GM21381 (cell line): Measurements from ENCODE around the gene TH.

Experiments used
- ATAC-seq: cut with Tn5 transposase; IDR thresholded peaks from one replicate; pipeline ENCODE4 v1.9.1; 2021; ENCODE audit warnings: mild to moderate bottlenecking, moderate library complexity; ENCODE audit not compliant: unreplicated experiment

The TH gene

DNA sequence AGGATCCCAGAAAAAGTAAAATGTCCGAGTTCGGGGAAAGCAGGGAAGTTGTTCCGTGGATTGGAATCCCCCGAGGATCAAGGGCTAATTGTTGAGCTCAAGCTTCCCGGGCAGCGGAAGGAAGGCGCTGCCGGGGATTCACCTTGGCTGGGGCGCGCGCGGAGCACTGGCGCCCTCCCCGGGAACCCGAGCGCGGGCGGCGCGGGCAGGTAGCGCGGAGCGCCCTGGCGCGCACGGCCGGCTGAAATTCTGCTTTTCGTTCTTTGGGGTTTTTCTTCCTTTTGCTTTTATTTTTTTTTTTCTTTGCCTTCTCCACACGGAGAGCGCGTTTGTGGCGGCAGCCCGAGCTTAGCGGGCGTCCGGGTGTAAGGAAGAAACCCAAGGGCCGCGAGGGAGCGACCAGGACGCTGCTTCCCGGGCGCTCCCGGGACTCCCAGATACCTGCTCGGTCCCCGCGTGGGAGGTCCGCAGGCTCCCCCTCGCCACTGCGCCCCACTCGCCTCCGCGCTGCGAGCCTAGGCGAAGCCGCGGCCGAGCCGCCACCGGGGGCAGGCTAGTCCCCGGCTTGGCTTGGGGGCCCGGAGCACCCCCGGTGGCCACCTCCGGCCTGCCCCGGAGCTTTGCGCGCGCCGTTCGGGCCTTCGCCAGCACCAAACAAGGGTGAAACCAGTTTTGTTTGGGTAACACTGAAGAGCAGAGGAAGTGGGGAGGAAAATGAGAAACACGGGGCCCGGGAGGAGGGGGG, 27.6 kb downstream of the TH start:
- ATAC-seq = no peak

DNA sequence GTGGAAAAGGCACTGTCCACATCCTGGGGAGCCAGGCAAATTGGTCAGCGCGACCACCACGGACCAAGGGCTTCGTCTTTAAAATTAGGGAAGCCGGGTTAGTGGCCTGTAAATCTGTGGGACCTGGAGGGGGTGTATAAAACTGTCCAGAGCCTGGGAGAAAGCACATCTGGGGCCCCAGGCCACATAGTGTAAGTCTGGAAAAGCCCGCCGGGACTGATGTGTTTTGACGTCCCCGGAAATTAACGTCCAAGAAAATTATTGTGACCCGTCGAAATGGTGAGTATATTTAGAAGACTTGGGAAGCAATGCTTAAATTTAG, 28.2 kb downstream of the TH start:
- no peak for ATAC-seq

DNA sequence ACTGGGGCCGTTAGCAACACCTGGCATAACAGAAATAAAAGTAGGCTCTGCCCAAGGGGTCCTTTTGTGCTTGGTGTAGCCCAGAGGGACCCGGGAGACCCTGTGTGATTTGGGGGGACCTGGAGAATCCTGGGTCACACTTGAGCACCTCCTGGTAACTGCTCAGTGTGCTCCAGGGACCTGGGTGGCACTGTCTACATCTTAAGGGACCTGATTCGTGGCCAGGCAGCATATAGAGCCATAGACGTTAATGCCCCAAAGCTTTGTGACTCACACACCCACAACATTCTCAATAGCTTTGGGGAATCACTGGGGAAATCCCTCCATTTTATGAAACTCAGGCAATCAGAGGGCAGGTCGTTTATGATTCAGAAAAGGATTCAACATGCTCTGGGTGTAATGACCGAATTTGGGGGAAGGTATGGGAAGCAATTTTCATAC, 28.8 kb downstream of the TH start:
- no peak for ATAC-seq

DNA sequence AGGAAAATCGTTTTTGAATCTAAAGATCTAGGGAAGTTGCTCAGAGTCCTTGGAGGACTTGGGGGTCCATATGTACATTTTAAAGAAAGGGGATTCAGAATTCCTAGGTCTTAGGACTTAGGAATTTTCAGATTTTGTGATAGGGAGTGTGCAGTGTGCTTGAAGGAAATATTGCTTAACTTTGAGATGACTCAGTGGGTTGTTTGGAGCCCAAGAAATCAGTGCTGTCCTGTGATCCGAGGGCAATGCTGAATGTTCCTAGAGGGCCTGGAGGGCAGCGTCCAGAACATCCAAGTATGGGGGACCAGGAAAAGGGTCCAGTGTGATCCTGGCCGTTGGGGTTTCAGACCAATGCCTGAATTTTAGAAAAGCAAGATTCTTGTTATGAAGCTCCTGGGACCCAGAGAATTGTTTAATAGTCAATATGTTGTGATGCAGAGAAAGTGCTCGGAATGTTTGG, 29.3 kb downstream of the TH start:
- ATAC-seq = no peak

DNA sequence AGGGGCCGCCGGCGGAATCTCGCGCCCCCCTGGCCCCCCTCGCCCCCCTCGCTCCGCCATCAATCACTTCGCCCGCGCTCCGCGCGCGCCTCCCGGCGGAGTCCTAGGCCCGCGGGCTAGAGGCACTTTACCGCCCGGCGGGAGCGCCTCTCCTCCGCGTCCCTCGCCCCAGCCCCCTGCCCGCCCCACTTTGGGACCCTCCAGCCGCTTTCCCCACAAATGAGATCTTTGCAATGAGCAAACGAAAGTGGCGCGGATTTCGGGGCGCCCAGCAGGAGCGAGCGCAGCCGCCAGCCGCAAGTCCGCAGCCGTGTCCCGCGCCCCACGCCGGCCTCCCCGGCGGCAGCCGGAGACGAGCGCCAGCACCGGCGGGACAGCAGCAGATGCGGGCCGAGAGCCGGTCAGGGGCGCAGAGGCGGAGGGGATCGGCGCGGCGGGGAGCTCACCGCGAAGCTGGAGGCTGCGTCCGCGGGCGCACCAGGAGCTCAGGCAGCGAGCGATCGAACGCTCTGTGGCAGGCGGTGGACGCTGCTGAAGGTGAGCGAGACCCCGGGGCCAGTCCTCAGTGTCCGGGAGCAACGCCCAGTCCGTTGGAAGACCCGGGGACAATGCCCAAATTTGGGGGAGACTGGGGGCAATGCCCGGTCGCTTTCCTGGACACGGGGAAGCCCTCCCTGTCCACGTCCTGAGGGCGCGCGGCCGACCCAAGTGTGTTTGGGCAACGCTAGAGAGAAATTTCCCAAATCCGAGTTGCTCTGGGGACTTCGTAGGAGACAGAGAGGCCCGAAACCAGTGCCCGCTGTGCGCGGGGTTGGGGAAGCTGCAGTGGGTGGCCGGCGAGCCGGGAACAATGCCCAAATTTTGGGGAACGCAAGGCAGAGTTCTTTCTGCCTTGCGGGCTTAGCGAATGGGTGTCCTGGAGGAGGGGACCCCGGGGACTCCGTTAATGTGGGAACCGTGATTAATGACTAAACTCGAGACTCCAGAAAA, 30.9 kb downstream of the TH start:
- no peak for ATAC-seq

DNA sequence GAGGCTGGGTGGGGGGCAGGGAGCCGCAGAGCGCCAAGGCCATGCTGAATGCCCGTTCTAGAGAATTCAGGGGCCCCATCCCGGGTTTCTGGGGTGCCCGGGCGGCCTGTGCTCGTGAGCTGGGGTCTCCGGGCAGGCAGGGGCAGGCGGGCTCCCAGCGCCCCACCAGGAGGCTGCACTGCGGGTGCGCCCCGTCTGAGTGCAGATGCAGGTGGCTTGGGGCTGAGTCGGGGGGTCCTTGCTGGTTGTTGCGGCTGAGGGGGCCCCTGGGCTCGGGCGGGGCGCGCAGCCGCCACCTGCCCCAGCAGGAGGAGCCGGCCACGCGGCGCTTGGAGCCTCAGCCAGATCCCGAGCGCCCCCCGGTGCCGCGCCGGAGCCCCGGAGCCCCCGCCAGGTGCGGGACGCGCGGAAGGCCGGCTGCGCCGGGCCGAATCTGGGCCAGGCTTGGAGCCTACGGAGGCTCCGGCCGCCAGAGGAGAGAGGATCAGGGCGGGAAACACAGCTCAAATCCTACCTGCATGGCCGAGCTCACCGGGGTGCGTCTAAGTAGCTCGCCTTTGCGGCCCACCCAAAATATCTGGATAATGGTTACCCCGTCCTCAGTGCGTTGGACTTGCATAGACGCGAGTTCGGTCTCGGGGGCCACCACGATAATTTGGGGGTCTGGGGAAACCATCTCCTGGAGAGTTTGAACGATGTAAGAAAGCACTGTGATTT, 31.8 kb downstream of the TH start:
- ATAC-seq = no peak

DNA sequence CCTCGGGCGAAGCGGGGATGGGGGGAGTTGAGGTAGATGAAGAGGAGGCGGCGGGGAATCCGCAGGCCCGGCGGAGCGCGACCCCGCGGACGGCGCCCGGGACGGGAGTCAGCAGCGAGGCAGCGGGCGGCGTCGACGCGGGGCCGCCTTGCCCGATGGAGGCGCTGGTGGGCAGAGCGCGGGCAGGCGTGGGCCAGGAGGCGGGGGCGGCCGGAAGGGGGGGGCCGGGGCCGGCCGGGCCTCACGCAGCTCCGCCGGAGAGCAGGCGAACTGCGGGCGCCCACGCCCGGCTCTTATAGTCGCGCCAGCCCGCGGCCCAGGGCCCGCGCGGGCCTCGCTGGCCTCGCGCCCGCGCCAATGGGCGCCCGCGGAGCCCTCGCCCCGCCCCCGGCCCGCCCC, 32.5 kb downstream of the TH start, which contains the start of gene IGF2:
Gene IGF2 (minus strand): TSS at position 267 of the 399 bp plus-strand sequence. CDS start 3,866 bp downstream, outside the sequence.
- ATAC-seq = no peak

DNA sequence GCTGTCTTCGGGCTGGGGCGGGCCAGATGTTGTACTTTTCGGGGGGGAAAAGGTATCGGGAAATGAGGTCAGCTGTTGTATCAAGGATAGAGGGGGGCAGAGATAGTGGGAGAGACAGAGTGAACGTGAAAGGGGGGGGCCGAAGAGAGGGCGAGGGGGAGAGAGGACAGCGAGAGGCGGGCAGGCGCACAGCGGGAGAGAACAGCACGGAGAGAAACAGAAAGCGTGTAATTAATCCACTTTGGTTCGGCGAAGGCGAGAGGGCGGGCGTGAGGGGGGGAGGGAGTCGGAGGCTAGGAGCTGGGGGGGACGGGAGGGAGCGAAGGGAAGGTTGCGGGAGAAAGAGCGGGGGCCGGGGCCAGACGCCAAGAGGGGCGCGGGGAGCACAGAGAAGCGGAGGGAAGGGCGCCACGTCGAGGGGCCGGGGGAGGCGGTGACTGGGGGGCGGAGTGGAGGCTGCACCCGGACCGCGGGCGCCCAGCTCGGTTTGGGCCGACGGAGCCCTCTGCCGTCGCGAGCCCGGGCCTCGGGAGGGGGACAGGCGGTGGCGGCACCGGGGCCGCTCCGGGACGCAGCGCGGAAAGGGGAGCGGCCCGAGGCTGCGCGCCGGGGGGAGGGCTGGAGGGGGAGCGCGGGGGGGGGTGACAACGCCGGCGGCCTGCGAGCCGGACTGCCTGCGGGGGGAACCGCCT, 33.0 kb downstream of the TH start:
- no peak for ATAC-seq

DNA sequence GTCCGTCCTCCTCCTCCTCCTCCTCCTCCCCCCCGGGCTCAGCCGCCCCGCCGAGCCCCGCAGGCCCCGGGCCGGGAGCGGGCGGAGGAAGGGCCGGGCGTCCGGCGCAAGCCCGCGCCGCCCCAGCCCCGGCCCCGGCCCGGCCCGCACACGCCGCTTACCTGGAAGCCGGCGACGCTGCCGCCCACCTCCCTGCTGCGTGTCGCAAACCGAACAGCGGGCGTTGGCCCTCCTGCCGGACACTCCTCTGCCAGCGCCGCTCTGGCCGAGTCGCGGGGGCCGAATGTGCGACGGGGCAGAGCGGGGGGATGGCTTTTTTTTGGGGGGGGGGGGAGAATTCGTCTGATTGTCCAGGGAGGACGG, 33.6 kb downstream of the TH start:
- no peak for ATAC-seq

DNA sequence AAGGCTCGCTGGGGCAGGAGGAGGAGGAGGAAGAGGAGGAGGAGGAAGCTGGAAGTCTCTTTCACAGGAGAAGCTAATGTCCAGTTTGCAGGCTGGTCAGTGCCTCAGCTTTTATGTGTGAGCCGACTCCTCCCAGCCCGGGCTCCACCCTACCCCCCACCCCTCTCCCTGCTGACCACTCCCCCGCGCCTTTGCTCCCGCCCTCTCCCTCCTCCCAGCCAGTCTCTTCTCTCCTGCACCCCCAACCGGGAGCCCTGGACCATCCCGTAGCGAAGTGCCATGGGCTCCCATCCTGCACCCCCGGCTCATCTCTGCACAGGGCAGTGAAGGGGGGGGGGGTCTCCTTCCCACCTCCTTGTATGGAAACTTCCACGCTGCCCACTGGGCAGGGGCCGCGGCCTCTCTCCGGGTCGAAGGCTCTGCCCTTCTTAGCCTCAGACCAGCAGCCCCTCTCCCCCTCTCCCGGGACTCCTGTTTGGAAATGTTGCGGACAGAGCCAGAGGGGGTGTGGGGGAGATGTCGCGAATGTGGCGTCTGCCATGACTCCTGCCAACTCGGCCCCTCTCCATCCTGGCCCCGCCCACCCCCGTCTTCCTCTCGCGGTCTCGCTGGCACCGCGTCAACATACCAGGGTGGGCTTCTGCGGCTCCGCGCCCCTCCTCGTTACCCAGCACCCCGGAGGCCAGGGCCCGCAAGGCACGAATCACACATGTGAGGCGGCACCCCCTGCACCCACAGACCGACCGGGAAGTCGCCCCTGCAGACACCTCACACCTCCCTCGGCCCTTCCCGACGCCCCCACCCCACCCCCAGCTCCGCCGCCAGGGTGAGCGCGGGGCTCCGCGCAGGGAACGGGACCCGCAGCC, 34.2 kb downstream of the TH start:
- ATAC-seq = no peak

DNA sequence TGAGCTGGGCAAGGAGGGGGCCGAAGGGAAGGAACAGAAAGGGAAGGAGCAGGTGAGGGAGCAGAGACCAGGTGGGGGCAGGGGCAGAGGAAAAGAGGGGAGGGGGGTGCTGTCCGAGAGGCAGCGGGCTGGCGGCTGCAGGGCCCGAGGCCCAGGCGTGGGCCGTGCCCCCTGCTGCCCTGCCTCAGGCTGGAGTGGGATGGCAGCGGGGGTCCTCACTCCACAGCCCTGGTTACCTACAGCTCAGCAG, 34.7 kb downstream of the TH start:
- ATAC-seq = no peak

DNA sequence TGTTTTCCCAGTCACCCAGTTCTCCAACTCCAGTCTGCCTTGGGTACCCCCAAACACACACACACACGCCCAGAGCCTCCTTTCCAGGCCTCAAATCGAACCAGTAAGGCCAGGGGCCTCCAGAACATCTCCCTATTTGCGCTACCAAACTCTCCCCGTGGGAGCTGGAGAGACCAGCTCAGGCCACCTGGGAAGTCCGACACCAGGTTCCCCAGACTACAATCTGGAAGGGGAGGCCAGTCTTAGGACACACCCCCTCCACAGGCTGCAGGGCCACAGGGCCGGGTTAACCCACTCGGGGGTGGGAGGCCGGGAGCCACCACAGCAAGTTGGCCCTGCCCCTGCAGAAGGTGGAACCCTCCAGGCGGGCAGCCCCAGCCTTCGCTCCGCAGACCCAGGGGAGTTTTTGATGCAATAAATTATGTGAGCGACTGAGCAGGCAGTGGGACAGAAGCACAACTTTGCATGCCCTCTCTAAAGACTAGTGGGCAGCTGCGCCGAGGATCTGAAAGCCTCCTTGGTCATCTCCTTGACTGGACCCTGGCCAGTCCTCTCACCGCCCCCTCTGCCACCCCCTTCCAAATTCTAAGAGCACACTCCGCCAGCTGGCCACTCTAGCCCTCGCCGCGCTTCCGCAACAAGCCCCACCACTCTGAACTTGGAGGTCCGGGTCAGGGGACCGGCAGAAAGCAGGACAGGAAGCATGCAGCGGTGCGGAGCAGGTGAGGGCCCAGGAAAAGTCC, 35.2 kb downstream of the TH start:
- ATAC-seq = no peak

DNA sequence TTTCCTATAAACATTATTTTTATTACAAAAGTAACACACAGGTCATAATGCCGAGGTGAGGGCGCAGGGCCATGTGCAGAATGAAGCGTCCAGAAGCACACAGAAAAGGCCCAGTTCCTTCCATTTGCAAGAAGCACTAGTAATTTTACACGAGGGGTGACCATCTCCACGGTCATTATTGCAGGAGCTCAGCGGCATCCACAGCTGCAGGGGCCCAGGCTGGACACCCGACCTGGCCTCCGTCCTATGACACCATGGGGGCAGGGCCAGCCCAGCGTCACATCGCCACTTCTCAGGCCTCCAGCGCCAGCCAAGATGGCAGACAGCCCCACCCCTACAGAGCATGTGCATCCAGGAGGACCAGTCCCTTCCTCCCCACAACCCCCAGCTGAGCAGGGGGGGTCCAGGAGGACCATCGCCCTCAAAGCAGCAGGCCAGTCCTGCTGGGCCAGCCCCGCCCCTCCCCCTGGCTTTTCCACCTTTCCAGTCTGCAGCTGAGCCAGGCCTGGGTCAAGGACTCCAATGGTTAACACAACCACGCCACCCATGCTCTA, 35.9 kb downstream of the TH start:
- no peak for ATAC-seq

DNA sequence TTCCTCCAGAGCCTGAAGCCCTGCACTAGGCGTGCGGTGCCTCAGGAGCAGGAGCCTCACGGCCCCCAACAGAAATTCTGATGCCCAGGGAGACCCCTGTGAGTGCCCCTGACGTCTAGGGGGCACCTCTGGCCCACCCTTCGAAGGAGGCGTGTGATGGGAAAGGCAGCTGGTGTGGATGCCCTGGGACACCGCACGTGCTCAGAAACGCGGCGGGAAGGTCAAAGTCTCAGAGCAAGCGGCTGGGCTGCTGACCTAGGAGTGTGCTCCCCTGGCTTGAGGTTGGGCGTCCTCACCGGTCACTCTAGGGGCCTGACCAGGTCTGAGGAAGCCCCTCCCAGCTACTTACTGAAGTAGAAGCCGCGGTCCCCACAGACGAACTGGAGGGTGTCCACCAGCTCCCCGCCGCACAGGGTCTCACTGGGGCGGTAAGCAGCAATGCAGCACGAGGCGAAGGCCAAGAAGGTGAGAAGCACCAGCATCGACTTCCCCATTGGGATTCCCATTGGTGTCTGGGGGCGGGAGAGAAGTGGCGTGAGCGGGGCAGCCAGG, 36.5 kb downstream of the TH start:
- ATAC-seq = no peak

DNA sequence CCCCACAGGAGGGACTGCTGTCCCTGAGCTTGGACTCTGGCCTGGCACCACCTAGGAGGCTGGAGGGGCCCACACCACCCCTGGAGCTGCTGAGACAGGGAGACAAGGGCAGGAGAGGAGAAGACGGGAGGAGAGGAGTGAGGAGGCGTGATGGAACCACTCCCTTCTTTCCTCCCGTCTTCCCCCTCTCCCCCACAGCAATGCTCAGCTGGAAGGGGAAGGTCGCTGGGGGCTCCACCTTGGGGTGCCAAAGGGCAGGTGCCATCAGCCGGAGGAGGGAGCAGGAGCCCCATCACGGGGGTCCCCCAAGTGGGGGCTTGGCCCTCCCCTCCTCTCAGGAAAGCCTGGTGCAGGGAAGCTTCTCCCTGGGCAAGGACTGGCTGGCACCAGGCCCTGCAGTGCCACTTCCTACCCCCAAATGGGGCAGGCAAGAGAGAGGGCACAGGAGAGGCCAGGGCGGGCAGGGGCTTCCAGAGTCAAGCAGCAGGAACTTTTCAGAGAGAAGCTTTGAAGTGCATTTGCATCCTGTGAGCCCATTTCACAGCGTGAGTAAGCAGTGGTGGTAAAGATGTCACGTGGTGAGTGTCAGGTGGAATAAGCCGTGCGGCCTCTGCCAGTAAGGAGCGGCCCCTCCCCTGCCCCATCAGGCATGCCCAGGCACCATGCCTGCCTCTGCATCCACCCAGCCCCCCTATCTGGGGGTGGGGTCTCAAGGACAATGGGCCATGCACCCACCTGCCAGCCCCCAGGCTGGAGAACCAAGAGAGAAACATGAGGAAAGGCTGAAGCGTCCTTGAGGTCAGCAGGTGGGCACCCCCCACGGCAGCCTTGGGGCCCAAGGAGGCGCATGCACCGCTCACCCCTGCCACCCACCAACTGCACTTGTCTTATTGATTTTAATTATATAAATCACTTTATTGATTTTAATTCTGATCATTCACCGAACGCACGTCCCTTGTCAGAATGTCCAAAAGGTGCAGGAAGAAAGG, 37.3 kb downstream of the TH start:
- ATAC-seq = no peak

DNA sequence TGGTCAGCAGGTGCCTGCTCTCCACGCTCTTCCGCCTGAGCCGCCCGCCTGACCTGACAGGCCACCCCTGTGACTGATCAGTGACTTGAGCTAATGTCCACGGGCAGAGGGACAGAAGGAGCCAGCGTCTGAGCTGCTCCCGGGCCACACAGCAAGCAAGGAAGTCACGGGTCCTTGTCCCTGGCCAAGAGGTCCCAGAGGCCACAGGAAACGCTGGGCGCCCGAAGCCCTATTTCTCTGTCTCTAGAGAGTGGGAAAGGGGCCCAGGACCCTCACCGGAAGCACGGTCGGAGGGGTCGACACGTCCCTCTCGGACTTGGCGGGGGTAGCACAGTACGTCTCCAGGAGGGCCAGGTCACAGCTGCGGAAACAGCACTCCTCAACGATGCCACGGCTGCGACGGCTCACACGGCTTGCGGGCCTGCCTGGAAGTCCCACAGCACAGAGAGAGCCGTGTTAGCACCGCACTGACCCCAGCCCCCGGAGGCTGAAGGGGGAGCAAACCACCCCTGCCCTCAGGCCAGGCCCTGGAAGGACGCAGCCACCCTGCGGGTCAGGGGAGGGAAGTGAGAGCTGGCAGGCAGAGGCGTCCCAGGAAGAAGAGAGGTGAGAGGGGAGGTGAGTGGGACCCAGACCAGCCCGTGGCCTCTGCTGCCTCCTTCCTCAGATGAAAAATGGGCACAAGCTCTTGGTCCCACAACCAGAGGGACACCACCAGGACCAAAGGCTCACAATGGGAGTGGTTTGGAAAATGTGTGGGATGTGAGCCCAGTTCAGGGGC, 38.2 kb downstream of the TH start:
- no peak for ATAC-seq

DNA sequence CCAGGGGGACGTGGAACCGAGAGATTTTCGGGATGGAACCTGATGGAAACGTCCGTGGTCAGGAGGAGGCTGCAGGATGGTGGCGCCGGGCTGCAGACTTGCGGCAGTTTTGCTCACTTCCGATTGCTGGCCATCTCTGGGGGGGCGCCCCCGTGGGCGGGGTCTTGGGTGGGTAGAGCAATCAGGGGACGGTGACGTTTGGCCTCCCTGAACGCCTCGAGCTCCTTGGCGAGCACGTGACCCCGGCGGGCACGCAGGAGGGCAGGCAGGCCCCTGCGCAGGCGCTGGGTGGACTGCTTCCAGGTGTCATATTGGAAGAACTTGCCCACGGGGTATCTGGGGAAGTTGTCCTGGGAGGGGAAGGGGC, 38.8 kb downstream of the TH start:
- no peak for ATAC-seq
